GM12878 (cell line): ENCODE measurements around the gene VWA3B. TPM values are rescaled to one million over a fixed set of nuclear protein-coding genes. Genes with fewer than 3 reads are reported as not detected.

ENCODE experiments used
- ATAC-seq: fragments of 200-7000 bp; cut with Tn5 transposase; 3 replicates; pipeline ENCODE4 v1.9.1; 2020; ENCODE audit warnings: mild to moderate bottlenecking, moderate library complexity
- BruUV-seq: library from RNA; stranded (reverse); fragments of 400-500 nt; replicated peaks from 2 replicates; lab custom pipeline; 2021; lab: Mats Ljungman, UMichigan
- CTCF ChIA-PET: fragments of 300-600 bp; sonication (Branson Sonifier 250); formaldehyde crosslinking; extraction: SDS; loops from one replicate; lab custom pipeline; 2021; ENCODE audit warnings: inconsistent platforms; lab: Yijun Ruan, JAX
- POLR2A ChIA-PET: fragments of 350-600 bp; formaldehyde crosslinking; extraction: SDS; loops from one replicate; lab custom pipeline; 2021; ENCODE audit warnings: inconsistent platforms; lab: Charles Lee
- RAD21 ChIA-PET: fragments of 300-600 bp; sonication (Branson Sonifier 250); formaldehyde crosslinking; loops from one replicate; lab custom pipeline; 2023; ENCODE audit warnings: antibody characterized with exemption; ENCODE audit not compliant: unreplicated experiment; lab: Charles Lee
- SMC1A ChIA-PET: fragments of 300-600 bp; sonication (Branson Sonifier 250); formaldehyde crosslinking; loops from one replicate; lab custom pipeline; 2023; ENCODE audit not compliant: unreplicated experiment, uncharacterized antibody; lab: Charles Lee
- DNase-seq: peaks from one replicate; pipeline ENCODE4 v3.0.0-alpha.2; 2011; ENCODE audit warnings: low read depth, low spot score
- FAIRE-seq: peaks from 3 replicates; lab custom pipeline; 2011; peaks lifted over from hg19 to GRCh38; lab: Jason Lieb, UNC
- H2AFZ ChIP-seq: 2 replicates; pipeline ENCODE4 v1.6.0; 2011; ENCODE audit warnings: low read depth, low read length, control low read depth; ENCODE audit not compliant: control insufficient read depth
- H3K27ac ChIP-seq: 2 replicates; pipeline ENCODE4 v1.5.1; 2011; ENCODE audit warnings: control low read depth; ENCODE audit not compliant: control insufficient read depth, insufficient read depth
- H3K27me3 ChIP-seq, 2 experiments: replicated peaks in 1 of 2; 2 replicates each; pipeline versions ENCODE4 v1.6.0 to v1.6.1; 2011; ENCODE audit warnings: low read length in 1 of 2; ENCODE audit not compliant: control insufficient read depth in 2 of 2, insufficient read depth in 2 of 2
- H3K36me3 ChIP-seq, 2 experiments: 2 replicates each; pipeline ENCODE4 v1.5.1; 2011; ENCODE audit warnings: low read length in 1 of 2; ENCODE audit not compliant: control insufficient read depth in 2 of 2, insufficient read depth in 2 of 2
- H3K4me1 ChIP-seq: 2 replicates; pipeline ENCODE4 v1.6.1; 2011; ENCODE audit warnings: mild to moderate bottlenecking, low read length, moderate library complexity, mixed read lengths; ENCODE audit not compliant: control insufficient read depth, insufficient read depth
- H3K4me2 ChIP-seq: 2 replicates; pipeline ENCODE4 v1.6.0; 2011; ENCODE audit warnings: control low read depth; ENCODE audit not compliant: control insufficient read depth, insufficient read depth
- H3K4me3 ChIP-seq: fragments of 200-600 bp; sonication (generic); 2 replicates; pipeline ENCODE4 v1.5.1; 2016
- H3K79me2 ChIP-seq: 2 replicates; pipeline ENCODE4 v1.6.0; 2011; ENCODE audit warnings: low read length; ENCODE audit not compliant: control insufficient read depth, insufficient read depth
- H3K9ac ChIP-seq: 2 replicates; pipeline ENCODE4 v1.8.0; 2011; ENCODE audit warnings: low read length, control low read depth, mixed read lengths; ENCODE audit not compliant: control insufficient read depth, insufficient read depth
- H3K9me3 ChIP-seq: replicated peaks from 3 replicates; pipeline ENCODE4 v1.5.1; 2011; ENCODE audit warnings: mild to moderate bottlenecking, low read length; ENCODE audit not compliant: control insufficient read depth, insufficient read depth
- H4K20me1 ChIP-seq: 2 replicates; pipeline ENCODE4 v1.6.0; 2011; ENCODE audit not compliant: control insufficient read depth, insufficient read depth
- BACH1 ChIP-seq: fragments of 450-650 bp; IDR thresholded peaks from 2 replicates; pipeline ENCODE4 v1.6.1; 2017; ENCODE audit warnings: mild to moderate bottlenecking, borderline replicate concordance
- BMI1 ChIP-seq: fragments of 450-650 bp; IDR thresholded peaks from 2 replicates; pipeline ENCODE4 v1.6.1; 2016; ENCODE audit warnings: mild to moderate bottlenecking, moderate library complexity, borderline replicate concordance
- BRCA1 ChIP-seq: IDR thresholded peaks from 2 replicates; pipeline ENCODE4 v1.6.1; 2011; ENCODE audit warnings: low read depth, low read length, improper control_type of control experiment
- CBX3 ChIP-seq: fragments of 200-600 bp; sonication (generic); IDR thresholded peaks from 2 replicates; pipeline ENCODE4 v1.6.1; 2016; ENCODE audit warnings: low read depth, borderline replicate concordance
- ESRRA ChIP-seq: IDR thresholded peaks from 2 replicates; pipeline ENCODE4 v1.6.1; 2012; ENCODE audit warnings: mild to moderate bottlenecking, low read length, improper control_type of control experiment
- KAT2A ChIP-seq: conservative IDR thresholded peaks from 2 replicates; pipeline ENCODE4 v1.6.1; 2011; ENCODE audit warnings: low read depth, low read length; ENCODE audit not compliant: control insufficient read depth
- MTA2 ChIP-seq: fragments of 450-650 bp; IDR thresholded peaks from 2 replicates; pipeline ENCODE4 v1.6.1; 2016; ENCODE audit warnings: low read depth, mild to moderate bottlenecking, moderate library complexity
- MYB ChIP-seq: fragments of 150-350 bp; IDR thresholded peaks from 2 replicates; pipeline ENCODE4 v1.6.1; 2014; ENCODE audit warnings: mild to moderate bottlenecking, low read depth, low read length, borderline replicate concordance
- RAD51 ChIP-seq: fragments of 450-650 bp; IDR thresholded peaks from 2 replicates; pipeline ENCODE4 v1.6.1; 2016; ENCODE audit warnings: moderate library complexity, mild to moderate bottlenecking, inconsistent platforms
- TCF7 ChIP-seq: IDR thresholded peaks from 2 replicates; pipeline ENCODE4 v1.6.1; 2014; ENCODE audit warnings: antibody characterized with exemption, borderline replicate concordance
- ZNF207 ChIP-seq: fragments of 450-650 bp; IDR thresholded peaks from 2 replicates; pipeline ENCODE4 v1.6.1; 2014; ENCODE audit warnings: antibody characterized with exemption, mild to moderate bottlenecking, borderline replicate concordance
- WGBS: methylation state at CpG from one replicate; pipeline ENCODE4 v1.1.6; 2016; ENCODE audit warnings: low lambda C conversion rate; ENCODE audit not compliant: insufficient replicate concordance, insufficient coverage; ENCODE audit errors: missing lambda C conversion rate; 5-methylcytosine and 5-hydroxymethylcytosine counted together
- in situ Hi-C: fragments of 300-500 bp; cut with MboI; formaldehyde crosslinking; loops from 9 replicates; pipeline ENCODE4 v1.14.3; 2018; ENCODE audit warnings: mixed read lengths
- intact Hi-C: fragments of 100-400 bp; cut with micrococcal nuclease; formaldehyde crosslinking; loops from one replicate; pipeline ENCODE4 v1.14.2; 2022; ENCODE audit not compliant: unreplicated experiment
- polyA plus RNA-seq, 11 experiments: library from polyadenylated mRNA; depleted of rRNA in 4 of 11; unstranded in 6 of 11; stranded (reverse) in 5 of 11; fragments of >200 nt; fragmentation: Nextera tagmentation in 4 of 11; fragmentation: Illumina TruSeq in 1 of 11; extraction: Ambion mirVana in 4 of 11; extraction: Trizol in 1 of 11; gene quantifications; 1 replicate in 1 of 11; 2 replicates in 10 of 11; pipeline versions ENCODE4 v1.2.1 to v1.2.3, GENCODE V29; 2011 to 2016; ENCODE audit warnings: inconsistent platforms in 2 of 11, missing spikeins in 2 of 11, low read depth in 1 of 11
- total RNA-seq, 4 experiments: library from RNA; depleted of rRNA in 3 of 4; stranded (reverse); fragments of >200 nt in 3 of 4; fragmentation: Illumina TruSeq in 1 of 4; extraction: Trizol in 1 of 4; gene quantifications; 2 replicates each; pipeline versions ENCODE4 v1.2.1 to v1.2.3, GENCODE V29; 2013 to 2021
- TF ChIP-seq, protein P1 (sequence below): IDR thresholded peaks from 2 replicates; pipeline ENCODE4 v1.6.1; 2012; ENCODE audit warnings: low read depth, low read length, improper control_type of control experiment
- TF ChIP-seq, protein P2 (sequence below): IDR thresholded peaks from 2 replicates; pipeline ENCODE4 v1.6.1; 2011; ENCODE audit warnings: low read depth, mild to moderate bottlenecking, low read length, moderate library complexity, borderline replicate concordance; ENCODE audit errors: extremely low read depth

VWA3B gene
- total and polyA plus RNA-seq, 10 of the 15 experiments (the other 5 are each of a cell fraction or from before 2014, with no cell fraction given): 0.04 to 0.86 (median 0.19) TPM; not detected in 4

DNA sequence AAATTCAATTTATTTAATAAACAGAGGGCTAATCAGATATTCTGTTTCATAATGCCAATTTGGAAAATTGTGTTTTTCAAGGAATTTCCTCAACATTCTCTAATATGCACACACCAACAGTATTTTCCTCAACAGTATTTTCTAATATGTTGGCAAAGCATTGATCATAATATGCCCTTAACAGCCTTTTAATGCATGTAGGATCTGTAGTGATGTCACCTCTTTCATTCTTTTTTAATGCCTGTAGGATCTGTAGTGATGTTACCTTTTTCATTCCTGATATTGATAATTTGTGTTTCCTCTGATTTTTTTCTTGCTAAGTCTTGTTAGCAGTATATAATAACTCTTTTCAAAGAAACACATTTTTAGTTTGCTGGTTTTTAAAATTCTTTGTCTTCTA is 15.9 kb downstream of the VWA3B start:
- Histone ChIP-seq H3K4me2 (no peak overlapping the region), H2AFZ (no peak overlapping the region), H3K36me3 (no peaks in the 10 kb centered on the region), H3K27me3 (no peaks in the 10 kb centered on the region), H3K9me3 (no peaks in the 10 kb centered on the region; the same call in 2 of the 3 replicates), H3K4me3 (no peak overlapping the region)
- no peak for FAIRE-seq
- intact Hi-C loops: no loop called here
- RAD21 ChIA-PET: no interaction called here
- TF ChIP-seq BRCA1 (no peak), TCF7 (no peak), CBX3 (no peak), ESRRA (no peak), MYB (no peak)
- TF ChIP-seq, protein P1, sequence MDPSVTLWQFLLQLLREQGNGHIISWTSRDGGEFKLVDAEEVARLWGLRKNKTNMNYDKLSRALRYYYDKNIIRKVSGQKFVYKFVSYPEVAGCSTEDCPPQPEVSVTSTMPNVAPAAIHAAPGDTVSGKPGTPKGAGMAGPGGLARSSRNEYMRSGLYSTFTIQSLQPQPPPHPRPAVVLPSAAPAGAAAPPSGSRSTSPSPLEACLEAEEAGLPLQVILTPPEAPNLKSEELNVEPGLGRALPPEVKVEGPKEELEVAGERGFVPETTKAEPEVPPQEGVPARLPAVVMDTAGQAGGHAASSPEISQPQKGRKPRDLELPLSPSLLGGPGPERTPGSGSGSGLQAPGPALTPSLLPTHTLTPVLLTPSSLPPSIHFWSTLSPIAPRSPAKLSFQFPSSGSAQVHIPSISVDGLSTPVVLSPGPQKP: no peak
- TF ChIP-seq, all 136 proteins: peak for 0
- Histone ChIP-seq H3K79me2 (no peaks in the 10 kb centered on the region), H3K9ac (no peak overlapping the region), H3K27ac (no peak overlapping the region), H3K4me1 (no peaks in the 10 kb centered on the region), H4K20me1 (no peaks in the 10 kb centered on the region)
- POLR2A ChIA-PET: no interaction called here
- BruUV-seq: no TSS peak
- DNase-seq (no peak), ATAC-seq (no peak)
- CTCF ChIA-PET: interaction anchor here (0.8 kb wide), 1 partner anchor 16 kb away, joined by 3 read pairs; no protein-coding TSS in a partner anchor
- in situ Hi-C loops: no loop called here
- SMC1A ChIA-PET: no interaction called here

DNA sequence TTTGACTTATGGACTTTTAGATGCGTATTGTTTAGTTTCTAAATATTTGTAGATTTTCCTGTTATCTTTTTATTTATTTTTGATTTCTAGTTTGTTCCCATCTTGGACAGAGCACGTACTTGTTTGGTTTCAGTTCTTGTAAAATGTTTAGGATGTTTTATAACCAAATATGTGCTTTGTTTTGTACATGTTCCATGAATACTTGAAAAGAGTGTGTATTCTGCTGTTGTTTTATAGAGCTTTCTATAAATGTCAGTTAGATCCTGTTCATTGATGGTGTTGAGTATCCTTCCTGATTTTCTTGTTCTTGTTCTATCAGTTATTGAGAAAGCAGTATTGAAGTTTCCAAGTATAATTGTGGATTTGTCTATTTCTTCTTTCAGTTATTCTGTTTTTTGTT is 21.1 kb downstream of the VWA3B start:
- H3K4me1 ChIP-seq: no peaks in the 10 kb centered on the region
- H3K4me2 ChIP-seq: no peak overlapping the region
- no peaks in the 10 kb centered on the region for H3K27me3 ChIP-seq
- no peaks in the 10 kb centered on the region for H3K36me3 ChIP-seq
- FAIRE-seq: no peak
- H3K9me3 ChIP-seq: peaks cover under 1% of the 10 kb centered on the region; the same call in 2 of the 3 replicates
- SMC1A ChIA-PET: interaction anchor here (1.2 kb wide), 1 partner anchor 26 kb away, joined by 3 read pairs; no protein-coding TSS in a partner anchor
- BruUV-seq: no TSS peak
- H3K79me2 ChIP-seq: no peaks in the 10 kb centered on the region
- CTCF ChIA-PET: no interaction called here
- DNase-seq: no peak
- H3K27ac ChIP-seq: no peak overlapping the region
- no peak overlapping the region for H3K4me3 ChIP-seq
- POLR2A ChIA-PET: no interaction called here
- in situ Hi-C loops (no loop called here), intact Hi-C loops (no loop called here)
- H3K9ac ChIP-seq: no peak overlapping the region
- no peaks in the 10 kb centered on the region for H4K20me1 ChIP-seq
- 36% methylated on average over 2 of the region's 2 CpGs for WGBS
- RAD21 ChIA-PET: no interaction called here
- ATAC-seq: no peak
- H2AFZ ChIP-seq: no peak overlapping the region
- TF ChIP-seq, protein P1: no peak
- TF ChIP-seq, protein P2, sequence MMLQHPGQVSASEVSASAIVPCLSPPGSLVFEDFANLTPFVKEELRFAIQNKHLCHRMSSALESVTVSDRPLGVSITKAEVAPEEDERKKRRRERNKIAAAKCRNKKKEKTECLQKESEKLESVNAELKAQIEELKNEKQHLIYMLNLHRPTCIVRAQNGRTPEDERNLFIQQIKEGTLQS: no peak
- TF ChIP-seq RAD51: no peak
- no peak for TF ChIP-seq ZNF207
- TF ChIP-seq BACH1: no peak
- no peak for TF ChIP-seq BMI1
- no peak for TF ChIP-seq MTA2
- TF ChIP-seq KAT2A: no peak
